ENCODE results near the gene CSNK2B. TPM values are rescaled to one million over a fixed set of nuclear protein-coding genes. Genes with fewer than 3 reads are reported as not detected.

Gene CSNK2B
- total RNA-seq, 4 donors from 2014 or later: 130 to 202 (median 184) TPM

DNA sequence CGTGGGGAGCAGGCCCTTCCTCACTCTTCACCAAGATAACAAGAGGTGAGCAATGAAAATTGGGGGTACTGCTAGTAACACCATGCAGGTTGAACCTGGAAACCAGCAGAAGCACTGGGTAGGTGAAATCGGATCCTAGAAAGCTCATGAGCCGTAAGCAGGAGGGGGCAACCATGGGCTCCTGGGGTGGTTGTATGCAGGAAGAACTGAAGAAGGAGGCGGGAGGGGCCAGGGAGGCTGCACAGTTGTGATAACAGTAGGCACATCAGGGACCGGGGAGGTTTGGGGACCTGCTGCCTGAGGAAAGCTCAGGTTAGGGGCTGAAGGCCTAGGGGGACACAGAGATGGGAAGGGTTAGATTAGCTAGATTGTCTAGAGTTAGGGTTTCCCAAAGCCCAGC is 20.6 kb downstream of the CSNK2B start:
- DNase-seq (ENCODE audit: low spot score): no peak
- TF ChIP-seq, protein P1, sequence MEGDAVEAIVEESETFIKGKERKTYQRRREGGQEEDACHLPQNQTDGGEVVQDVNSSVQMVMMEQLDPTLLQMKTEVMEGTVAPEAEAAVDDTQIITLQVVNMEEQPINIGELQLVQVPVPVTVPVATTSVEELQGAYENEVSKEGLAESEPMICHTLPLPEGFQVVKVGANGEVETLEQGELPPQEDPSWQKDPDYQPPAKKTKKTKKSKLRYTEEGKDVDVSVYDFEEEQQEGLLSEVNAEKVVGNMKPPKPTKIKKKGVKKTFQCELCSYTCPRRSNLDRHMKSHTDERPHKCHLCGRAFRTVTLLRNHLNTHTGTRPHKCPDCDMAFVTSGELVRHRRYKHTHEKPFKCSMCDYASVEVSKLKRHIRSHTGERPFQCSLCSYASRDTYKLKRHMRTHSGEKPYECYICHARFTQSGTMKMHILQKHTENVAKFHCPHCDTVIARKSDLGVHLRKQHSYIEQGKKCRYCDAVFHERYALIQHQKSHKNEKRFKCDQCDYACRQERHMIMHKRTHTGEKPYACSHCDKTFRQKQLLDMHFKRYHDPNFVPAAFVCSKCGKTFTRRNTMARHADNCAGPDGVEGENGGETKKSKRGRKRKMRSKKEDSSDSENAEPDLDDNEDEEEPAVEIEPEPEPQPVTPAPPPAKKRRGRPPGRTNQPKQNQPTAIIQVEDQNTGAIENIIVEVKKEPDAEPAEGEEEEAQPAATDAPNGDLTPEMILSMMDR (IDR thresholded peaks at IDR 0.05): no peak
- ATAC-seq (ENCODE audit: low FRiP score): no peak

DNA sequence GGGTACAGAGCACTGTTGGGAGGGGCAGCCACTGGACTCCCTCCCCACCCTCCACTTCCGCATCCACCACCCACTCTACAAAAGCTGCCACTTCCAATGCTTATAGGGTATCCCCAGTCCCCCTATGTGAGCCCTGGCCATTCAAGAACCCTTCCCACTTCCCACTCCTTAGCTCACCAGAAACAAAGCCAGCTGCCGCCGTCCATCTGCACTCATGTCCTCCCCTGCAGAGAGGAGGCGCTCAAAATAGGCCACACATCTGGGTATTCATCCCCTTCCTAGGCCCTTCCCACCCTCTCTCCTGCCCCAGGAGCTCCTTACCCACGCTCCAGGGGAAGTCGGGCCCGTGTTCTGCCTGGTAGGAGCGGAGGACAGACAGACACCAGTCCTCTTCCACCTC is 21.4 kb downstream of the CSNK2B start:
- TF ChIP-seq, protein P1 (IDR thresholded peaks at IDR 0.05): no peak
- no peak for DNase-seq (ENCODE audit: low spot score)

DNA sequence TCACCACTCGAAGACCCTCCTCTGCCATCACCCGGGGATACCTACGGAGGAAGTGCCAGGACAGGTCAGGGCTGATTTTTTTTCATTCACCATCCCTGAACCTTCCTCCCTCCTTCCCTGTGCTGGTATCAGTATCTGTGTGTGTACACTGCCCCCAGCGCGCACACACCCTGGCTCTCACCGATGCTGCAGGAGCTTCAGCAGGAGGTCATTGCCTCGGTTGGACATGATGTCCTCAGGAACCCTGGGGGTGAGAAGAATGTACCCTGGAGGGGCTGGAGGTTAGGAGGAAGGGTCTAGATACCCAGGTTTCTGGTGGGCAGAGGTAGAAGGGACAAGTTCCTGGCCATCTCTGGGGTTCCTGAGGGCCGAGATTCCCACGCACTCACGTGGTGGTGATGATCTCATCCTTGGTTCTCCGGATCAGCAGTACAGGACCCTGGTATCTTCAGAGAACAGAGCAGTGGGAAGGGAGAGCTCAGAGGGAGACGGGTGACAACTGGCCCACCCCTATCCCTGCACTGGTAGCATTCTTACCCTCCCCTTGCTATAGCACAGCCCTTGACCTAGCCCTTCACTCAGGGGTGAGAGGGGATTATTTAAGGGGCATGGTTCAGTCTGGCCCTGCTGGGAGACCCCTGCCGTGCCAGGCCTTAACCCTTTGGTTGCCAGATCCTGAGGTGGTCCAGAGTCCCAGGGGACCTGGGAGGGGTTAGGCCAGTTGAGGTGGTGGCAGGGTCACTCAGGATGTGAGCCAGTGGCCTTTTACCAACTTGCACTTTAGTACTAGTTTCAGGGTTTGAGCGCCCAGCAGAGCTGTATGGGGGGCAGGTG is 22.2 kb downstream of the CSNK2B start:
- no peak for DNase-seq (ENCODE audit: low spot score)
- no peak for ATAC-seq (ENCODE audit: low FRiP score)
- TF ChIP-seq, protein P1 (IDR thresholded peaks at IDR 0.05): no peak

More for the DNA sequence above, 21.4 kb downstream of the CSNK2B start:
- no peak for ATAC-seq (ENCODE audit: low FRiP score)

DNA sequence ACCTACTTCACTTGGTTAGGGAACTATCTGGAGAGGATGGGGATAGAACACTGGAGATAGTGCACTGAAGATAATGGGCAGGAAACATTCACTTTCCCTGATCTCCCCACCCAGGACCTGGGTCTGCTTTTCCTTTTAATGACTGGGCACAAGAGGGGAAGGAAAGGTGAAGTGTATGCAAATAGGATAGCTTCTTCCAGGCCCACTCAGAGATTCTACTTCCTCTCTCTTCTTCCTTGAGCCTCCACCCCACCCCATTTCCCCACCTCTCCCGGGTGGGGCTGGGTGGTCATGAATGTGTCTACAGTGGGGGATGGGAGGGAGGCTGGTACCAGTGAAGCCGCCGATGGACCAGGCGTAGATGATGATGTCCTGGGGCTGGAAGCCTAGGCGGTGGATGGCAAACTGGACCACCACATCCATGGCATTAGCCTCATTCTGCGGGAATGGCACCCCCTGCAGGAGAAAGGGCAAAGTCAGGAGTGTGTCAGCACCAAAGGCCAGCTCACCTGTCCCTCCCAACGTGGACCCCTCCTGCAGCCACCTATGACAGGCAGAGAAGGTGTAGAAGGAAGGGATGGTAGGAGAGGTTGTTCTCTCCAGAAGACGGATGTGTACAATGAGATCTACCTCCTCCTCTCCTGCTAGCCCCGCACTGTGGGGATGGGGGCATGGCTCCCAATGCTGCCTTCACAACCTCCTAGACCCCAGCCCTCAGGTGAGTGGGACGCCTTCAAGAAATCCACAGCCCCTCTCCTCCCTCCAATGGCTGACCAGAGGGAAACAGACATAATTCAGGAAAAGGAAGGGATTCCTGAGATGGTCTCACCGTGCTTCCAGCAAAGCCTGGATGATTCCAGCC is 23.6 kb downstream of the CSNK2B start:
- DNase-seq (ENCODE audit: low spot score) (no peak), ATAC-seq (ENCODE audit: low FRiP score) (peak; percentile 7)

DNA sequence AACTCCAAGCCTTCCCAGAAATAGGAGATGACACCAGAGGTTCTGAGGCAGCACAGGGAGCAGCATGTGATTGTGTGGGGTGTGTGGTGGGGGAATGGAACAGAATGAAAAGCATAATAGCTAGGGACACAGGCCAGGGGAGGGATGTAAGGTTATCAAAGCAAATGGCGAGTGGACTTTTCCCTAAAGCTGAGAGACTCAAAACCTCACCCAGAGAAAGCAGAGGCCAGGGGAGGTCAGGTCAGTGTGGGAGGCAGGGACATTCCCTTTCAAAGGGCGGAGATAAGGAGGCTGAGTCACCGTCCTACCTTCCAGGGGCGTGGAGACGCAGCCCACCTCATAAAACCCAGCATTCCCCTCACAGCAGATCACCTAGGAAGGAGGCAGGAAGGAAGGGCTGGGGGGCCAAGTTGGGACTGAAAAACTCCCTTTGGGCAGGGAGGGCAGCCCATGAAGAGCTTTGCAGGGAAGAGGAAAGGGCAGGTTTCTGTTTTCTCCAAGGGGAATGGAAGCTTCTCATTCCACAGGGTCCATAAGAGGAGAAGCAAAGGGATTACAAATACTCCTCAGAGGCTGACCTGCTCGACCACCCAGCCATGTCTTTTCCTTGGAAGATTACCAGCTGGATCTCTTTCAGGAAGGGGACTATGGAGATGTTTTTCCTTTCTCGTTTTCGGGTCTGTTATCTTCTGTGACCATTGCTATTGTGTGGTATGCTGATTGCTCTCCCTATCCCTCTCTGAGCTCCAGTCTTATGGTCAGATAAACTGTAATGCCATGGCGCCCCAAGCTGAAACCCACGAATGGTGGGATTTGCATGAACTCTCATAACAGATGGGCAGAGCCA is 24.6 kb downstream of the CSNK2B start:
- ATAC-seq (ENCODE audit: low FRiP score) (peak; percentile 91), DNase-seq (ENCODE audit: low spot score) (no peak)
- TF ChIP-seq, protein P1 (IDR thresholded peaks at IDR 0.05): no peak

More for the DNA sequence above, 23.6 kb downstream of the CSNK2B start:
- TF ChIP-seq, protein P1 (IDR thresholded peaks at IDR 0.05): no peak

DNA sequence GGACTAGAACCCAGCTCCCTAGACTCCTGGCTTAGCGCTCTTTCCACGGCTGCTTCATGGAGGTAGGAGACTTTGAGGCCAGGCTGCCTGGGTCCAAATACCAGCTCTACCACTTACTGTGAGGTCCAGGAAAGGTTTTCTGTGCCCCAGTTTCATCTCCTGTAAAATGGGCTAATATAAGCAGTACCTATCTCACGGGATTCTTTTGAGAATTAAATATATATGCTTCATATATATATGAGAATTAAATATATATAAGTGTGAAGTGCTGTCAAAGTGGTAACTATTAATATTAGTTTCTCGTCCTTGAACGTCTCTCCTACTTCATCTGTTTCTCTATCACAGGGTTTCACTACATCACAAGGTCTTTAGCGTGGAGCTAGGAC is 25.2 kb downstream of the CSNK2B start:
- DNase-seq (ENCODE audit: low spot score): no peak
- TF ChIP-seq, protein P1 (IDR thresholded peaks at IDR 0.05): no peak

More for the DNA sequence above, 25.2 kb downstream of the CSNK2B start:
- no peak for ATAC-seq (ENCODE audit: low FRiP score)

All from omental fat pad (tissue), 4 donors.